OCI-LY1 (cell line): ENCODE measurements around the gene COL9A3.

Source experiments
- H2AFZ ChIP-seq: fragments of 200-600 bp; sonication (generic), shearing (Covaris generic); 2 replicates; pipeline ENCODE4 v1.6.0; 2014; ENCODE audit warnings: antibody characterized with exemption, mild to moderate bottlenecking, low read length
- H3F3A ChIP-seq: fragments of 200-600 bp; sonication (generic), shearing (Covaris generic); 2 replicates; pipeline ENCODE4 v1.6.0; 2014; ENCODE audit warnings: mild to moderate bottlenecking, antibody characterized with exemption, low read length, moderate library complexity; ENCODE audit not compliant: insufficient read depth
- H3K27ac ChIP-seq: fragments of 200-600 bp; sonication (generic); 2 replicates; pipeline ENCODE4 v1.5.1; 2014; ENCODE audit warnings: low read length, mixed run types, mild to moderate bottlenecking, low read depth; ENCODE audit not compliant: poor library complexity, severe bottlenecking
- H3K27me3 ChIP-seq: fragments of 200-600 bp; sonication (generic); 2 replicates; pipeline ENCODE4 v1.6.0; 2014; ENCODE audit warnings: antibody characterized with exemption, mild to moderate bottlenecking, low read length, moderate library complexity; ENCODE audit not compliant: insufficient read depth
- H3K36me3 ChIP-seq: fragments of 200-600 bp; sonication (generic); 2 replicates; pipeline ENCODE4 v1.6.1; 2014; ENCODE audit warnings: mild to moderate bottlenecking, antibody characterized with exemption, low read length, moderate library complexity, mixed read lengths; ENCODE audit not compliant: insufficient read depth
- H3K4me1 ChIP-seq: fragments of 200-600 bp; sonication (generic); 2 replicates; pipeline ENCODE4 v1.5.1; 2014; ENCODE audit warnings: mild to moderate bottlenecking, low read length, moderate library complexity; ENCODE audit not compliant: insufficient read depth, severe bottlenecking
- H3K4me2 ChIP-seq: fragments of 200-600 bp; sonication (generic), shearing (Covaris generic); 2 replicates; pipeline ENCODE4 v1.6.1; 2014; ENCODE audit warnings: low read length
- H3K4me3 ChIP-seq: fragments of 200-600 bp; sonication (generic); 2 replicates; pipeline ENCODE4 v1.5.1; 2014; ENCODE audit warnings: low read length, low read depth, mild to moderate bottlenecking, mixed read lengths; ENCODE audit not compliant: poor library complexity, severe bottlenecking
- H3K79me2 ChIP-seq: fragments of 200-600 bp; shearing (Covaris generic); 2 replicates; pipeline ENCODE4 v1.6.1; 2016; ENCODE audit warnings: mixed run types, low read length, mixed read lengths; ENCODE audit not compliant: insufficient read depth
- H3K9ac ChIP-seq: fragments of 200-600 bp; sonication (generic), shearing (Covaris generic); 2 replicates; pipeline ENCODE4 v1.6.1; 2014; ENCODE audit warnings: mild to moderate bottlenecking, low read length, mixed read lengths
- H3K9me2 ChIP-seq: fragments of 200-600 bp; sonication (generic), shearing (Covaris generic); 2 replicates; pipeline ENCODE4 v1.6.1; 2014; ENCODE audit warnings: low read depth, mild to moderate bottlenecking, low read length, mixed read lengths
- H3K9me3 ChIP-seq: fragments of 200-600 bp; shearing (Covaris generic); 2 replicates; pipeline ENCODE4 v1.6.1; 2014; ENCODE audit warnings: low read length, mixed read lengths
- H4K20me1 ChIP-seq: fragments of 200-600 bp; sonication (generic), shearing (Covaris generic); 2 replicates; pipeline ENCODE4 v1.6.0; 2016; ENCODE audit warnings: mild to moderate bottlenecking, low read length; ENCODE audit not compliant: insufficient read depth
- EZH2 ChIP-seq: fragments of 200-600 bp; sonication (generic), shearing (Covaris generic); IDR thresholded peaks from 2 replicates; pipeline ENCODE4 v1.8.0; 2017; ENCODE audit warnings: borderline replicate concordance, mixed run types, mild to moderate bottlenecking, antibody characterized with exemption, low read length, moderate library complexity, mixed read lengths
- TF ChIP-seq, protein P1 (sequence below): fragments of 200-600 bp; sonication (generic), shearing (Covaris generic); IDR thresholded peaks from 2 replicates; pipeline ENCODE4 v1.5.1; 2017; ENCODE audit warnings: mild to moderate bottlenecking, antibody characterized with exemption, low read length, moderate library complexity, mixed read lengths

Gene COL9A3

DNA sequence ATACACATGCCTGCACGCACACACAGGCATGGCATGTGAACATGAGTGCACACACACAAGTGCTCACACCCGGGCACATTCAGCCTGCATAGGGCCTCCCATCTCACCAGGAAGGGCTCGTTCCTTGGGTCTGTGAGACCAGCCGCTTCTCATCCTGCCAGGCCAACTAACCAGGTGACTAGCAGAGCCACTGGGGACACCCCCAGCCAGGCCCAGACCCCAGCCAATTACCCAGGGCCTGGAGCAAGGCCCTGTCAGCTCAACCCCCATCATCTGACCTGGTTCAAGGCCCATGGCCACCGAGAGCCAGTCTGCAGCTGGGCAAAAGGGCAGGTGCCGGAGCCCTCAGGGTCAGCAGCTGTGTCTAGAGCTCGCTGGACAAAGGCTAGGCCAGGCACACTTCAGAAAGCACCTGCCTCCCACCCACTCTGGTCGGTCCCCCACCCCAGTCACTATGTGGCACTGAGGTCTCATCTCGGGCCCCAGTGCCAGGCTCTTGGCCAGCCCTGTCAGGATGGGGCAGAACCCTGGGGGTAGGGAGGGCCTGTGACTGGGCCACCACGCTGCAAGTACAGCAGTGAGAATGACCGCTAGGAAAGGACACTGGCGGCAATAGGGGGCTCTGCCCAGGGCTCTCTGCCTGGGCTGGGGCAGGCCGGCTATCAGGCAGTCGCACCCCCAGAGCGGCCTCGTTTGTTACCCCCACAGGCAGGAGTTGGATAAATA, 47.3 kb upstream of the COL9A3 start:
- Histone ChIP-seq H4K20me1 (no peaks in the 10 kb centered on the region), H3K27me3 (peaks cover 7% of the 10 kb centered on the region; the same call in 1 of the 2 replicates), H3K9ac (no peak overlapping the region), H3K4me3 (no peak overlapping the region), H3K9me3 (no peaks in the 10 kb centered on the region), H3F3A (no peaks in the 10 kb centered on the region), H3K9me2 (no peaks in the 10 kb centered on the region), H3K79me2 (no peaks in the 10 kb centered on the region), H3K27ac (no peak overlapping the region), H2AFZ (no peak overlapping the region), H3K4me1 (no peaks in the 10 kb centered on the region), H3K36me3 (no peaks in the 10 kb centered on the region), H3K4me2 (no peak overlapping the region)
- TF ChIP-seq EZH2: no peak
- TF ChIP-seq, protein P1, sequence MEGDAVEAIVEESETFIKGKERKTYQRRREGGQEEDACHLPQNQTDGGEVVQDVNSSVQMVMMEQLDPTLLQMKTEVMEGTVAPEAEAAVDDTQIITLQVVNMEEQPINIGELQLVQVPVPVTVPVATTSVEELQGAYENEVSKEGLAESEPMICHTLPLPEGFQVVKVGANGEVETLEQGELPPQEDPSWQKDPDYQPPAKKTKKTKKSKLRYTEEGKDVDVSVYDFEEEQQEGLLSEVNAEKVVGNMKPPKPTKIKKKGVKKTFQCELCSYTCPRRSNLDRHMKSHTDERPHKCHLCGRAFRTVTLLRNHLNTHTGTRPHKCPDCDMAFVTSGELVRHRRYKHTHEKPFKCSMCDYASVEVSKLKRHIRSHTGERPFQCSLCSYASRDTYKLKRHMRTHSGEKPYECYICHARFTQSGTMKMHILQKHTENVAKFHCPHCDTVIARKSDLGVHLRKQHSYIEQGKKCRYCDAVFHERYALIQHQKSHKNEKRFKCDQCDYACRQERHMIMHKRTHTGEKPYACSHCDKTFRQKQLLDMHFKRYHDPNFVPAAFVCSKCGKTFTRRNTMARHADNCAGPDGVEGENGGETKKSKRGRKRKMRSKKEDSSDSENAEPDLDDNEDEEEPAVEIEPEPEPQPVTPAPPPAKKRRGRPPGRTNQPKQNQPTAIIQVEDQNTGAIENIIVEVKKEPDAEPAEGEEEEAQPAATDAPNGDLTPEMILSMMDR: no peak

DNA sequence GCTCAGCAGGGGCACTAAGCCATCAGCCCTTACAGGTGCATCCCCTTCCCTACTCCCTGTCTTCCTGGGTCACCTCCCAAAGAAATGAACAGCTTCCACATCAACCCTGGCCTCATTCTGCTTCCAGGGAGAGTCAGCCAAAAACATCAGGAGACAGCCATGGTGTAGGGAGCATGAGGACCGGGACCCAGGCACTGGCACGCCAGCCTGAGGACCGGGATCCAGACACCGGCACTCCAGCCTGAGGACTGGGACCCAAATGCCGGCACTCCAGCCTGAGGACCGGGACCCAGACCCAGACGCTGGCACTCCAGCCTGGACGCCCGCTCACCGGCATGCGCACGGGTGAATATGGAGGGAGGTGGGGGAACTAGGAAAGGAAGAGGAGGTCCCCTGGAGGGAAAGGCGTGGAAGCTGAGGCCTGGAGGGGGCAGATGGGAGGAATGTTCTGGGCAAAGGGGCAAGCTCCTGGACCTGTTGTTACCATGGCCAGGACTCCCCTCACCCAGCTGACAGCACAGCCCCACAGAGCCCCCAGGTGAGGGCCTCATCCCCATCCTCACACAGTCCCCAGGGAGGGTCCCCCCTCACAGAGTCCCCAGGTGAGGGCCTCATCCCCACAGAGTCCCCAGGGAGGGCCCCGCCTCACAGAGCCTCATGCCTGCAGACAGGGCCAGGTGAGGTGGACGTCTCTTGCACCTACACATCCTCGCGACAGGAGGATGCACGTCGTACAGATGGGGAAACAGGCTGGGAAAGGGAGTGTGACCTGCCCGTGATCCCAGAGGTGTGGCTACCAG, 46.5 kb upstream of the COL9A3 start:
- no peak overlapping the region for H3K9ac ChIP-seq
- no peaks in the 10 kb centered on the region for H3F3A ChIP-seq
- H3K27ac ChIP-seq: no peak overlapping the region
- no peaks in the 10 kb centered on the region for H3K9me2 ChIP-seq
- TF ChIP-seq, protein P1: no peak
- TF ChIP-seq EZH2: no peak
- H3K4me3 ChIP-seq: no peak overlapping the region
- no peaks in the 10 kb centered on the region for H4K20me1 ChIP-seq
- H3K79me2 ChIP-seq: no peaks in the 10 kb centered on the region
- no peaks in the 10 kb centered on the region for H3K9me3 ChIP-seq
- no peak overlapping the region for H2AFZ ChIP-seq
- H3K4me2 ChIP-seq: no peak overlapping the region
- no peaks in the 10 kb centered on the region for H3K36me3 ChIP-seq
- peaks cover 7% of the 10 kb centered on the region; the same call in 1 of the 2 replicates for H3K27me3 ChIP-seq
- no peaks in the 10 kb centered on the region for H3K4me1 ChIP-seq

DNA sequence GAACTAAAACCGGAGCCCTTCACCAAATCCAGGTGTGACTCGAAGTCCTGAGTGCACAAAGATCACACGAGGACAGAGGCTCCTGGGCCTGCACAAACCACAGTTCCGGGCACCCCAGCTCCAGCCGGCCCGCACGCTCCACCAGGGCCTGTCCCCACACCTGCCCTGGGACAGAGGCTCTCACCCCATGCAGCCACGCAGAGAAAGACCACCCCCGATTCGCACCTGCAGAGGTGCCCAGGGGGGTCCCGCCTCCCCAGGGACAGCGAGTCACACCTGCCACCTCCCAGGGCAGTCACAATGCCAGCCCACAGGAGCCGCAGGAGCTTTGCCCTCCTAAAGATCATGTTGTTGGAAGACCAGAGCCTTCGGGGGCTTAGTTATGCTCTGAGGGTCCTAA, 45.9 kb upstream of the COL9A3 start:
- no peak overlapping the region for H3K4me3 ChIP-seq
- peaks cover 7% of the 10 kb centered on the region; the same call in 1 of the 2 replicates for H3K27me3 ChIP-seq
- H3F3A ChIP-seq: no peaks in the 10 kb centered on the region
- TF ChIP-seq, protein P1: no peak
- TF ChIP-seq EZH2: no peak
- no peak overlapping the region for H3K27ac ChIP-seq
- no peak overlapping the region for H3K4me2 ChIP-seq
- H3K9ac ChIP-seq: no peak overlapping the region
- H3K36me3 ChIP-seq: no peaks in the 10 kb centered on the region
- no peaks in the 10 kb centered on the region for H3K9me3 ChIP-seq
- no peaks in the 10 kb centered on the region for H3K9me2 ChIP-seq
- H2AFZ ChIP-seq: no peak overlapping the region
- no peaks in the 10 kb centered on the region for H3K4me1 ChIP-seq
- no peaks in the 10 kb centered on the region for H4K20me1 ChIP-seq
- H3K79me2 ChIP-seq: no peaks in the 10 kb centered on the region
